Naive thymus-derived CD8-positive, alpha-beta T cell (primary cell): Measurements from ENCODE around the gene TIAM1. TPM values are rescaled to one million over a fixed set of nuclear protein-coding genes. Genes with fewer than 3 reads are reported as not detected.

Experiments
- ATAC-seq, 2 donors: fragments of 150-1000 bp; cut with Tn5 transposase in 1 of 2; sonication (Bioruptor Pico), chemical (Tn5 transposase) in 1 of 2; 1 replicate in 1 of 2; 2 replicates in 1 of 2; pipeline ENCODE4 v1.10.0; 2021; ENCODE audit warnings: mild to moderate bottlenecking in 2 of 2, moderate library complexity in 2 of 2
- POLR2A ChIA-PET: fragments of 350-600 bp; sonication (Branson Sonifier 250); formaldehyde crosslinking; loops from one replicate; lab custom pipeline; 2021; ENCODE audit warnings: antibody characterized with exemption; lab: Charles Lee
- DNase-seq, 10 donors: peaks; one replicate each; pipeline versions ENCODE4 v3.0.0 to v3.0.0-alpha.2; 2020 to 2022
- H3K27ac Mint-ChIP-seq, 10 donors: one replicate each; pipeline ENCODE4 v1.8.0; 2020 to 2022; ENCODE audit warnings: mild to moderate bottlenecking in 10 of 10, mixed read lengths in 10 of 10, moderate library complexity in 4 of 10, inconsistent platforms in 1 of 10
- H3K27me3 Mint-ChIP-seq, 5 donors: one replicate each; pipeline ENCODE4 v1.8.0; 2021 to 2022; ENCODE audit warnings: mixed read lengths in 5 of 5
- H3K36me3 Mint-ChIP-seq, 3 donors: one replicate each; pipeline ENCODE4 v1.8.0; 2020 to 2022; ENCODE audit warnings: mixed read lengths in 3 of 3, mild to moderate bottlenecking in 2 of 3, inconsistent platforms in 1 of 3
- H3K4me1 Mint-ChIP-seq, 4 donors: one replicate each; pipeline ENCODE4 v1.8.0; 2021 to 2022; ENCODE audit warnings: mixed read lengths in 4 of 4
- H3K4me3 Mint-ChIP-seq, 10 donors: one replicate each; pipeline ENCODE4 v1.8.0; 2020 to 2022; ENCODE audit warnings: mild to moderate bottlenecking in 10 of 10, mixed read lengths in 10 of 10, moderate library complexity in 6 of 10, inconsistent platforms in 1 of 10
- H3K9me3 Mint-ChIP-seq, 9 donors: one replicate each; pipeline ENCODE4 v1.8.0; 2020 to 2022; ENCODE audit warnings: mixed read lengths in 9 of 9, mild to moderate bottlenecking in 3 of 9, inconsistent platforms in 1 of 9, moderate library complexity in 1 of 9
- polyA plus RNA-seq, 3 donors: library from polyadenylated mRNA; unstranded; fragments of 300-500 nt; fragmentation: Illumina TruSeq; gene quantifications; one replicate each; pipeline ENCODE4 v1.2.3, GENCODE V29; 2021
- total RNA-seq, 8 experiments: library from RNA in 2 of 8; stranded (reverse) in 2 of 8; gene quantifications; one replicate each; pipeline ENCODE4 v1.2.3 and lab custom pipeline; 2021 to 2026

TIAM1 gene
- total and polyA plus RNA-seq, 5 experiments from 2014 or later = 2.7 to 9.8 (median 4.0) TPM

DNA sequence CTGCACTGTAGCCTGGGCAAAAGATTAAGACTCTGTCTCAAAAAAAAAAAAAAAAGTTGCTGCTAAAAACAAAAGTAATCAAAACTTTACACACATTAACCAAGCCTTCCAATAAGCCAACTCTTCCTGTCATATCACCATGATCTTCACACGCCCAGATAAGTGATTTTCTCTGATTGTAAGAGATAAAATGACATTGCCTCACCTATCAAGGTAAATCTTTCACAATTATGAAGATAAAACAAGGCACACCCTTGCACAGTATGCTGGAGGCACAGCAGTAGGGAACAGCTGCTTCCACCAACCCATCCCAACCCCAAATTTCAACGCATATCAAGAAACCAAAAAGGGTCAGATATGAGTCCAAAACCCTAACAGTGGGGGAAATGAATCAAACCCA is 8.8 kb upstream of the TIAM1 start:
- POLR2A ChIA-PET = interaction anchor here (0.6 to 2.1 kb wide), 3 partner anchors 10 to 136 kb away, joined by 3 to 9 read pairs (median 5); no protein-coding TSS in a partner anchor
- H3K27me3 Mint-ChIP-seq = no peaks in the 10 kb centered on the region
- peaks cover 15 to 43% (median 33%) of the 10 kb centered on the region in 4 donors for H3K4me1 Mint-ChIP-seq
- H3K36me3 Mint-ChIP-seq = peaks cover 0 to 2% (median 0%) of the 10 kb centered on the region in 3 donors
- DNase-seq = peak in 2 of 10 donors; percentile 14 to 16
- ATAC-seq = no peak
- H3K9me3 Mint-ChIP-seq = peaks cover 0 to 7% (median 0%) of the 10 kb centered on the region in 9 donors
- H3K4me3 Mint-ChIP-seq = peak overlapping the region in 3 of 10 donors; percentile 15 to 58 (median 40)
- peak overlapping the region in 3 of 10 donors; percentile 75 to 86 (median 75) for H3K27ac Mint-ChIP-seq

DNA sequence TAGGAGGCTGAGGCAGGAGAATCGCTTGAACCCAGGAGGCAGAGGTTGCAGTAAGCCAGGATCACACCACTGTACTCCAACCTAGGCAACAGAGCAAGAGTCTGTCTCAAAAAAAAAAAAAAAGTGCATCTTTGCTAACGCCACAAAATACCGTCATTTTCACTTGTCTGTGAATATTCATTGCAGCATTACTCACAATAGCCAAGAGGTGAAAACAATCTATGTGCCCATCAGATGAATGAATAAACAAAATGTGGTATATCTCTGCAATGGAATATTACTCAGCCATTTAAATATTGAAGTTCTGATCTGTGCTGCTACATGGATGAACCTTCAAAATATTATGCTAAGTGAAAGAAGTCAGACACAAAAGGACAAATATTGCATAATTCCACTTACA is 7.9 kb upstream of the TIAM1 start:
- Mint-ChIP-seq H3K4me1 (peaks cover 20 to 43% (median 37%) of the 10 kb centered on the region in 4 donors), H3K27ac (peak overlapping the region in 2 of 10 donors; percentile 47 to 54), H3K9me3 (peaks cover 0 to 7% (median 0%) of the 10 kb centered on the region in 9 donors), H3K36me3 (peaks cover 0 to 2% (median 0%) of the 10 kb centered on the region in 3 donors), H3K4me3 (peak overlapping the region in 1 of 10 donors; percentile 19), H3K27me3 (no peaks in the 10 kb centered on the region)
- no peak for ATAC-seq
- POLR2A ChIA-PET = interaction anchor here (0.6 kb wide), 2 partner anchors 25 to 136 kb away, joined by 3 to 4 read pairs; no protein-coding TSS in a partner anchor
- DNase-seq = no peak

DNA sequence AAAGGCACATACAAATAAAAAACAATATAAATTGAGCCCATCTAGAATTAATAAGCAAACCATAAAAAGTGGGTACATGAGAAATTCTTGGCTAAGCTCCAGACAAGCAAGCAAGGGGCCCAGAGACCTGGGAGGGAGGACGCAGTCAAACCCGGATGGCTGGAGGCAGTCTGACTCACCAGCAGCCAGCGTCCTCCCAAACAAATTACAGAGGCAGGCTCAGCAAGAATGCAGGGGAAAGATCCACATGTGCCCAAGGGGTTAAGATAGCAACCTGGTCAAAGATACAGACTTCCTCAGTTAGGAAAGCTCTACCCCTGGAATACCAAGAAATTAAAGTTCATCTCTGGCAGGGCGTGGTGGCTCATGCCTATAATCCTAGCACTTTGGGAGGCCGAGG is 7.4 kb upstream of the TIAM1 start:
- ATAC-seq = no peak
- POLR2A ChIA-PET = no interaction called here
- no peaks in the 10 kb centered on the region for H3K27me3 Mint-ChIP-seq
- peaks cover 20 to 43% (median 39%) of the 10 kb centered on the region in 4 donors for H3K4me1 Mint-ChIP-seq
- no peak for DNase-seq
- peak overlapping the region in 2 of 10 donors; percentile 11 to 20 for H3K27ac Mint-ChIP-seq
- H3K36me3 Mint-ChIP-seq = peaks cover 0 to 2% (median 0%) of the 10 kb centered on the region in 3 donors
- no peak overlapping the region for H3K4me3 Mint-ChIP-seq
- H3K9me3 Mint-ChIP-seq = peaks cover 0 to 7% (median 0%) of the 10 kb centered on the region in 9 donors

DNA sequence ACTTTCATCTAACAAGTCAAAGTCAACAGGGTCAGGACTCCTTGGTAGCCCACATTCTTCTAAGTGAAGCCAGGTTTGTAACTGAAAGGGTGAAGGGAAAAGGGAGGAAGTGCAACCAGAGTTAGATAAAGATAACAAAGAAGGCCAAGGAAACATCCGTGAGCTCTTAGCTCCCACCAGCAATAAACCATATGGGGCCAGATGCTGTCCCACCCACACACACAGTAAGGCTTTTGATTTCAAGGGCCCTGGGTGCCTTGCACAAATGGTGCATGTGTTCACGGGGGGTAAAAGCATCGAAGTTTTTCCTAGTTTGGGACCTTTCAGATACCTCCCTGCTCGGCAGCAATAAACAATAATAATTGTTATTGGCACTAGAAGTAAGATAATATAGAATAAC is 5.1 kb upstream of the TIAM1 start:
- Mint-ChIP-seq H3K9me3 (peaks cover 0 to 7% (median 0%) of the 10 kb centered on the region in 9 donors), H3K27me3 (peaks cover 2 to 5% (median 3%) of the 10 kb centered on the region in 5 donors), H3K27ac (peak overlapping the region in 2 of 10 donors; percentile 2 to 17), H3K36me3 (peaks cover 0 to 2% (median 0%) of the 10 kb centered on the region in 3 donors), H3K4me3 (no peak overlapping the region), H3K4me1 (peaks cover 10 to 30% (median 28%) of the 10 kb centered on the region in 4 donors)
- DNase-seq (no peak), ATAC-seq (no peak)
- POLR2A ChIA-PET = no interaction called here

DNA sequence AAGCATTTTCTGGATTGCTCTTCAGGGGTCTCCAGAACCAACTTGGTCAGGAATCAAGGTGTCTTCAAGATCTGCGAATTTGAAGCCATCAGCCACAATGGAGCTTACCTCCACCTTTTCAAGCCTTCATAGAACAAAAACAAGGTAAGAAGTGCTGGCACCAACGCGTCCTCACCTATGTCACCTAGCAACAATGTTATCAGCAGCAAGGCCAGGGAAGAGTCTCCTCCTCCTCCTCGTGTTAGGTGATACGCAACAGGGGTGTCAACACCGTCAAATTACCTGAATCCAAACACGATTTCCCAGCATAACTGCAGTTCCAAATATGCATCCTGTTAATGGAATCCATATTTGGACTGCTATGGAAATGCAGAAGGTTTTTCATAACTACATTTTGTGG is 4.1 kb upstream of the TIAM1 start:
- Mint-ChIP-seq H3K4me1 (peaks cover 15 to 33% (median 31%) of the 10 kb centered on the region in 4 donors), H3K27me3 (peaks cover 7 to 15% (median 11%) of the 10 kb centered on the region in 5 donors), H3K27ac (peak overlapping the region in 1 of 10 donors; percentile 31), H3K36me3 (peaks cover 0 to 2% (median 0%) of the 10 kb centered on the region in 3 donors), H3K9me3 (peaks cover 0 to 7% (median 0%) of the 10 kb centered on the region in 9 donors), H3K4me3 (no peak overlapping the region)
- ATAC-seq = no peak
- DNase-seq = no peak
- POLR2A ChIA-PET = no interaction called here

DNA sequence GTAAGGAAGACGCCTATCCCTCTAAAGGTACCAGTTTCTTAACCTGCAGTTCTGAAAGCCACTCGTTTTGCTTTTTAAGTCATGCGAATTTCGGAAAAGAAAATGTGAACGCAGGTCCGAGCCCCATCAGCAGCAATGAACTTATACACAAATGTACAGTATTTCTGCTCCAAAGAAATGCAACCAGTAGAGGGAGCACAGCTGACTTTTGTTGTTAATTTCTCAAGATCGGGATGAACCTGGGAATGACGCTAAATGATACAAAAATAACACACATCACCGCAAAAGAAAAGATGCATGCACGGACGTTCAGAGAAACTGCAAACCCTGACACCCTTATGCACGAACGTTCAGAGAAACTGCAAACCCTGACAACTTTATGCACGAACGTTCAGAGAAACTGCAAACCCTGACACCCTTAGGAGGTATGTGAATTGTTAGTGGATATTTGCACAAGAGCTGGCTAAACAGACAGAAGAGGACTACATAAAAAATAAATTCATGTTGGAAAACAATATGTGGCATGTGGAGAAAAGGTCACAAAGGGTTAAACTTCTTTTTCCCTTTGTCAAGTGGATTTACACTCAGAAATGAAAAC is 3.5 kb upstream of the TIAM1 start:
- Mint-ChIP-seq H3K4me1 (peaks cover 19 to 34% (median 32%) of the 10 kb centered on the region in 4 donors), H3K4me3 (no peak overlapping the region), H3K36me3 (peaks cover 0 to 2% (median 0%) of the 10 kb centered on the region in 3 donors), H3K9me3 (peaks cover 0 to 7% (median 0%) of the 10 kb centered on the region in 9 donors), H3K27me3 (peaks cover 10 to 18% (median 15%) of the 10 kb centered on the region in 5 donors), H3K27ac (peak overlapping the region in 2 of 10 donors; percentile 31 to 43)
- POLR2A ChIA-PET = interaction anchor here (0.9 kb wide), 1 partner anchor 65 kb away, joined by 3 read pairs; no protein-coding TSS in a partner anchor
- ATAC-seq = no peak
- DNase-seq = no peak

- Mint-ChIP-seq H3K36me3 (peaks cover 0 to 2% (median 0%) of the 10 kb centered on the region in 3 donors), H3K27me3 (peaks cover 13 to 21% (median 16%) of the 10 kb centered on the region in 5 donors), H3K27ac (peak overlapping the region in 1 of 10 donors; percentile 9), H3K4me1 (peaks cover 20 to 37% (median 34%) of the 10 kb centered on the region in 4 donors), H3K4me3 (no peak overlapping the region), H3K9me3 (peaks cover 0 to 7% (median 0%) of the 10 kb centered on the region in 9 donors)
- POLR2A ChIA-PET = interaction anchor here (0.6 kb wide), 1 partner anchor 60 kb away, joined by 4 read pairs; no protein-coding TSS in a partner anchor
- no peak for ATAC-seq
- no peak for DNase-seq
Measured at GRCh38 chr21:31346256-31346821, 2.3 kb upstream of the TIAM1 start.

DNA sequence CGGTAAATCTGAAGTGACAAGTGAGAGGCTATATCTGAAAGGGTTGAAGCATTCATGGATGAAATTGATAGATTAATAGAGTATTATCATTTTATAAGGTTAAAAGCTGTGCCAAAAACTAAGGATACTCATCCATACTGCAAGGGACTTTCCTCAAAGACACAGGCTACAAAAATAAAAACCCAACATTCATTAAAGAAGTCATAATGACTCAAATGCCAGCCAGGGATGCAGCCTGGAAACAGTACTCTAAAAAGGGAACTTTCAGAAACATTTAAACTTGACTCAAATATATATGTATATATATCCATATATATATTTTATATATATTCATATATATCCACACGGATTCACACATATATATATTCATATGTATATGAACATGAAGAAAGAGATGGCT is 1.1 kb upstream of the TIAM1 start:
- DNase-seq (no peak), ATAC-seq (no peak)
- H3K27ac Mint-ChIP-seq = no peak overlapping the region
- H3K27me3 Mint-ChIP-seq = peaks cover 14 to 28% (median 24%) of the 10 kb centered on the region in 5 donors
- peaks cover 0 to 2% (median 0%) of the 10 kb centered on the region in 9 donors for H3K9me3 Mint-ChIP-seq
- peak overlapping the region in 8 of 10 donors; percentile 24 to 87 (median 42) for H3K4me3 Mint-ChIP-seq
- peaks cover 23 to 43% (median 38%) of the 10 kb centered on the region in 4 donors for H3K4me1 Mint-ChIP-seq
- no peaks in the 10 kb centered on the region for H3K36me3 Mint-ChIP-seq
- POLR2A ChIA-PET = no interaction called here

DNA sequence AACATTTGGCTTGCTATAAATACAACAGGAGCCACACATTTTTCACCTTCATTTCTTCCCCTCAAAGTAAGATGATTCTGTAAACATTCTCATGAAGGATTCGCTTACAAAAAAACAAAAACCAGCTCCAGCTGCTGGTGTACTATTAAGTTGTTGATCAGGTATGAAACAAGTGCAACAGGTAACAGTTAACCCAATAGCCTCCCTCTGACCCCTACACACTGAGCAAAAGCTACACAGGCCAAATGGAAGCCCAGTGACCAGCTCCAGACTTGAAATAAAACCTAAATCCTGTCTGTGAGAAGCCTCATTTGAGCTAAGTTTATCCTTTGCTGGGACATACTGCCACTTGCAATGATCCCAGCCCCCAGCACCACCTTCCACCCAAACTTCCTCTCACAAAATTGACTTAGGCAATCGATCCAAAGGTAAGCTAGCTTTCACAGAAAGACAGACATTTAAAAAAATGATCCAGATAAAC is 991 bp downstream of the TIAM1 start:
- peaks cover 0 to 3% (median 0%) of the 10 kb centered on the region in 3 donors for H3K36me3 Mint-ChIP-seq
- H3K27ac Mint-ChIP-seq = peak overlapping the region in 6 of 10 donors; percentile 48 to 90 (median 76)
- DNase-seq (no peak), ATAC-seq (no peak)
- peak overlapping the region; percentile 82 to 95 (median 91) for H3K4me3 Mint-ChIP-seq
- peaks cover 14 to 36% (median 24%) of the 10 kb centered on the region in 5 donors for H3K27me3 Mint-ChIP-seq
- no peaks in the 10 kb centered on the region for H3K9me3 Mint-ChIP-seq
- H3K4me1 Mint-ChIP-seq = peaks cover 23 to 43% (median 38%) of the 10 kb centered on the region in 4 donors
- POLR2A ChIA-PET = interaction anchor here (0.6 kb wide), 1 partner anchor 11 kb away, joined by 8 read pairs; no protein-coding TSS in a partner anchor

DNA sequence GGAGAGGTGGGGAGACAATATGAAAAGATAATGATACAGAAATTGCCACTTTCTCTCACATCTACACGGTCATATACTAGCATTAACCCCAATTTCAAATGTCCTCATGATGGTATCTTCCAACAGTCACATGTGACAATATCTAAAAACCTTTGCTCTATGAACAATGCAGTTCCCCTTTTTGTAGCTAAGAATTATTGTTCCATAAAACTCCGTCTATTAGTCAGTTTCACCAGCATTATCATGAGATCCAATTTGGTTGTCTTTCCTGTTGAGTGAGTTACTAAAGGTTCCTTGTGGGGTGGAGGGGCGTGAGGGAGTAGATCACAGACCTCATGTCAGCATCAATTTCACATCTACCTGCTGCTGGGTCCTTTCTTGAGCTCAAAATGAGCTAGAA is 1.7 kb downstream of the TIAM1 start:
- DNase-seq (no peak), ATAC-seq (no peak)
- Mint-ChIP-seq H3K36me3 (peaks cover 0 to 5% (median 0%) of the 10 kb centered on the region in 3 donors), H3K4me3 (peak overlapping the region in 9 of 10 donors; percentile 12 to 95 (median 92)), H3K4me1 (peaks cover 20 to 39% (median 36%) of the 10 kb centered on the region in 4 donors), H3K9me3 (no peaks in the 10 kb centered on the region), H3K27me3 (peaks cover 14 to 36% (median 24%) of the 10 kb centered on the region in 5 donors), H3K27ac (peak overlapping the region in 1 of 10 donors; percentile 31)
- POLR2A ChIA-PET = no interaction called here

DNA sequence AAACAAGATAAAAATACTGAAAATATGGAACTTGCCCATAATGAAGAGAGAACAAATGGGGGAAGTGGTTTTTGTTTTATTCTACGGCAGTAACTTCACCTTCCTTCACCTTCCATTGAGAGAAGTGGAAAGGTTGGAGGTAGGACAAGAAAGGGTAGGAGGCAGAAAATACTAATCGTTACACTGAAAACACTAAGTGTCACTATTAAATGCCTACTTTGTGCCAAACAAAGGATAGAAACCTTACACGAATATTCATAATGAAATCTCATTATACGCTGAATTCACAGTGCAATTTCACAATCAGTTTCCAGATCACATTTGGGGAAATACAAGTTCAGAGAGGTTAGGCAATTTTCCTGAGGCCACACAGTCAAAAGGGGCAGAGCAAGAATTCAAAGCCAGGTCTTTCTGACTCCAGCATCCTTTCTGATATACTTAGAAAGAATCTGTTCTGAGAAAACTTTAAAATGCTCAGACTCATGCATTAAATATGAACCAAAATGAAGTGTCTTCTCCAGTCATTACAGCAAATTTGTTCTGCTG is 3.0 kb downstream of the TIAM1 start:
- DNase-seq (no peak), ATAC-seq (no peak)
- H3K4me3 Mint-ChIP-seq = peak overlapping the region in 1 of 10 donors; percentile 26
- H3K4me1 Mint-ChIP-seq = peaks cover 21 to 41% (median 32%) of the 10 kb centered on the region in 4 donors
- no peaks in the 10 kb centered on the region for H3K9me3 Mint-ChIP-seq
- peak overlapping the region in 1 of 10 donors; percentile 46 for H3K27ac Mint-ChIP-seq
- H3K27me3 Mint-ChIP-seq = peaks cover 14 to 36% (median 24%) of the 10 kb centered on the region in 5 donors
- POLR2A ChIA-PET = interaction anchor here (0.6 kb wide), 1 partner anchor 69 kb away, joined by 3 read pairs; no protein-coding TSS in a partner anchor
- H3K36me3 Mint-ChIP-seq = peaks cover 0 to 5% (median 0%) of the 10 kb centered on the region in 3 donors

DNA sequence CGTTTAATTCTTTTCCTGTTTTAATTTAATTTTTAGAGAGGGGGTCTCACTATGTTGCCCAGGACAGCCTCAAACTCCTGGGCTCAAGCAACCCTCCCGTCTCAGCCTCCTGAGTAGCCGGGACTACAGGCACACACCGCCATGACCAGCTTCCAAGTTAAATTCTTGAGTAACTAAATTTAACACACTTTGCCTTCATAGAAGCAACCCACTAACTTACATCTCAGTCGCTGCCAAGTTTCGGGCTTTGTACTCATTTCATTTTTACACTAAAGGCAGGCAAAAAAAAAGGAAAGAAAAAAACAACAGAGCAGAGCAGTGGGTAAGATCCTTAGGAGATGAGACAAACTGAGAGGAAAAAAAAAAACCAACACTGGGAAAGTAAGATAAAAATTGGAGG is 3.5 kb downstream of the TIAM1 start:
- H3K4me3 Mint-ChIP-seq = peak overlapping the region in 1 of 10 donors; percentile 26
- POLR2A ChIA-PET = no interaction called here
- H3K9me3 Mint-ChIP-seq = no peaks in the 10 kb centered on the region
- no peak overlapping the region for H3K27ac Mint-ChIP-seq
- peaks cover 0 to 5% (median 0%) of the 10 kb centered on the region in 3 donors for H3K36me3 Mint-ChIP-seq
- H3K4me1 Mint-ChIP-seq = peaks cover 21 to 41% (median 31%) of the 10 kb centered on the region in 4 donors
- peaks cover 14 to 36% (median 24%) of the 10 kb centered on the region in 5 donors for H3K27me3 Mint-ChIP-seq
- DNase-seq (no peak), ATAC-seq (no peak)
